Psoas muscle (tissue), 8 donors: Measurements from ENCODE around the gene HADH. TPM values are rescaled to one million over a fixed set of nuclear protein-coding genes. Genes with fewer than 3 reads are reported as not detected.

Source experiments
- ATAC-seq, 4 donors: fragments of 200-7000 bp; cut with Tn5 transposase; one replicate each; pipeline ENCODE4 v1.9.1; 2020; ENCODE audit warnings: moderate library complexity in 3 of 4, mild to moderate bottlenecking in 2 of 4
- DNase-seq, 2 donors: peaks; one replicate each; pipeline ENCODE4 v3.0.0-alpha.2; 2020
- H3K27ac ChIP-seq: fragments of 200-600 bp; one replicate; pipeline ENCODE4 v1.8.0; 2022
- H3K27me3 ChIP-seq, 3 donors: fragments of 200-600 bp in 1 of 3; one replicate each; pipeline versions ENCODE4 v1.6.1 to v1.8.0; 2013 to 2022; ENCODE audit warnings: low read length in 2 of 3, mild to moderate bottlenecking in 2 of 3, moderate library complexity in 1 of 3; ENCODE audit not compliant: insufficient read depth in 3 of 3
- H3K36me3 ChIP-seq, 2 donors: fragments of 200-600 bp in 1 of 2; one replicate each; pipeline versions ENCODE4 v1.6.1 to v1.8.0; 2013 to 2022; ENCODE audit warnings: low read depth in 1 of 2, mild to moderate bottlenecking in 1 of 2, moderate library complexity in 1 of 2; ENCODE audit not compliant: insufficient read depth in 1 of 2
- H3K4me1 ChIP-seq: fragments of 200-600 bp; one replicate; pipeline ENCODE4 v1.8.0; 2022
- H3K4me3 ChIP-seq: fragments of 200-600 bp; one replicate; pipeline ENCODE4 v1.8.0; 2022; ENCODE audit warnings: mild to moderate bottlenecking
- H3K9me3 ChIP-seq: fragments of 200-600 bp; one replicate; pipeline ENCODE4 v1.8.0; 2022
- CTCF ChIP-seq: fragments of 200-600 bp; IDR thresholded peaks from one replicate; pipeline ENCODE4 v1.8.0; 2022; ENCODE audit warnings: antibody characterized with exemption
- WGBS, 3 donors: extraction: QIAGEN DNeasy Blood & Tissue Kit; methylation state at CpG; one replicate each; pipeline versions ENCODE4 v1.1.6 to v1.1.7; 2013; 5-methylcytosine and 5-hydroxymethylcytosine counted together
- intact Hi-C, 2 donors: fragments of 100-400 bp; cut with DNase I; formaldehyde crosslinking; loops; one replicate each; pipeline versions ENCODE4 v1.11.0 to v1.14.2; 2022
- polyA plus RNA-seq, 3 donors: library from polyadenylated mRNA; stranded (reverse); fragments of 200-250 nt; gene quantifications; one replicate each; pipeline ENCODE4 v1.2.3, GENCODE V29; 2013
- total RNA-seq, 4 donors: library from RNA; stranded (reverse); fragmentation: NEBNext Ultra II Directional in 2 of 4; extraction: Animal tissue kit (Norgen Biotek cat#: 25700) in 2 of 4; gene quantifications; one replicate each; pipeline versions ENCODE4 v1.2.1 to v1.2.4, GENCODE V29; 2021 to 2023
- donor health status: healthy with polysubstance abuse.
- donor health status: DM: no; HTN: no; CAD: no; lungs with moderate emphysema.
- donor health status: Bipolar disorder and iron deficiency.
- donor health status: healthy.
- donor health status: DM: yes; HTN: yes; CAD: no.
- donor health status: DM: no; HTN: no; CAD: no.
- donor health status: DM: no; HTN: no; CAD: no.
- donor health status: DM: yes; HTN: yes; CAD: no.

HADH gene
- total and polyA plus RNA-seq, 7 donors = 26.6 to 150 (median 103) TPM

DNA sequence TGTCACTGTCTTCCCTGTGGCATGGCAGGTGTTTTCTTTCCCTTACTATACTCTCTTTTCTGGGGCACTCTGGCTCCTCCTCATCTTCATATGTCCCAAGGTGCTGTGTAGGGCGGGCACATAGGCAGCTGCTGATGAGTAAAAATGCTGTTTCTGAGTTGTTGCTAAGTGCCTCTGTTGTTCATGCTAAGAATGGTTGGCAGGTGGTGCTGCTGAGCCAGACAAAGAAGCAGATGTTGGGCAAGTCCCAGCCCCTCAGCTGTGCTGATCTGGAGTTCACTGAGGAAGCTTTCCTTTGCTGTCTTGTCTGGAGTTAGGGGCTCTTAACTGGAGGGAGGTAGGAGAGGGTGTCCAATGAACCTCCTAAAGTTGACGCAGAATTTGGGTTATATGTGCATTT lies 40.6 kb downstream of the HADH start:
- Histone ChIP-seq H3K4me1 (no peaks in the 10 kb centered on the region), H3K27me3 (no peaks in the 10 kb centered on the region), H3K27ac (no peak overlapping the region), H3K9me3 (no peaks in the 10 kb centered on the region), H3K36me3 (peaks cover 7 to 85% of the 10 kb centered on the region in 2 donors), H3K4me3 (no peak overlapping the region)
- ATAC-seq = peak; percentile 58 to 78 (median 70)
- no peak for DNase-seq
- intact Hi-C loops = no loop called here
- WGBS, 3 donors = 78 to 82% (median 81%) methylated on average over 2 of the region's 2 CpGs
- TF ChIP-seq CTCF = peak; percentile 18

DNA sequence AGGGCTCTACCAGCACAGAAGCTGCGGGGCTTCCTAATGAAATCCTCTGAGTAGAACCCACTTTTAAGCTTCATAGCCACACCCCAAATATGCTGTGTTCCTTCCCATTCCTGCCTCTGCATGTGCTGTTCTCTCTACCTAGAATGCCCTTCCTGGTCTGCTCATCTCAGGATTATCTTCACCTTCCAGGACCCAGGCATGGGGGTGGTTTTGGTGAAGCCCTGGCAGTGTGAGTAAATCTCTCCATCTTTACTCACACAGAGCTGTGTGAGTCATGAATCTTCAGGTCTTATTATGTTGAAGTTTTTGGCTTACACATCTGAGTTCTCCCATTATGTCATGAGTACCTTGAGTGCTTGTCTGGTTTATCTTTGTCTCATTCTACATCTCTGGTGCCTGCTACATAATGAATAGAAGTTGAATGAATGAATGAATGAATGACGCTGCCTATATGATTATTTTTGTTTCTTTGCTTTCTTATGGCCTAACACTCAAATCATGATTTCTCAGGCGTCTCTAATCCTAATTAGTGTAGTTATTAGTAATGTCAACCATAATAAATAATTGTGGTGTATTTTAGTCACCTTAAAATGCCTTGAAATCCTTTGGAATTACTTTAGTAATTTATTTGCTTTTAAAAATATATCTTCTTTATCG lies 41.9 kb downstream of the HADH start:
- H3K9me3 ChIP-seq = no peaks in the 10 kb centered on the region
- peak in 2 of 4 donors; percentile 35 to 38 for ATAC-seq
- no peaks in the 10 kb centered on the region for H3K4me1 ChIP-seq
- no peaks in the 10 kb centered on the region for H3K27me3 ChIP-seq
- H3K27ac ChIP-seq = no peak overlapping the region
- WGBS, 3 donors = 84 to 88% (median 85%) methylated on average over 4 of the region's 4 CpGs
- no peak for DNase-seq
- H3K36me3 ChIP-seq = peaks cover 10 to 84% of the 10 kb centered on the region in 2 donors
- no peak overlapping the region for H3K4me3 ChIP-seq
- intact Hi-C loops = no loop called here
- TF ChIP-seq CTCF = no peak

GRCh38 chr4:108033348-108033747 lies 43.7 kb downstream of the HADH start:
- Histone ChIP-seq H3K27me3 (no peaks in the 10 kb centered on the region), H3K9me3 (no peaks in the 10 kb centered on the region), H3K27ac (no peak overlapping the region), H3K4me3 (no peak overlapping the region), H3K4me1 (no peaks in the 10 kb centered on the region), H3K36me3 (peaks cover 10 to 68% of the 10 kb centered on the region in 2 donors)
- intact Hi-C loops = no loop called here
- DNase-seq (no peak), ATAC-seq (no peak)
- no peak for TF ChIP-seq CTCF

DNA sequence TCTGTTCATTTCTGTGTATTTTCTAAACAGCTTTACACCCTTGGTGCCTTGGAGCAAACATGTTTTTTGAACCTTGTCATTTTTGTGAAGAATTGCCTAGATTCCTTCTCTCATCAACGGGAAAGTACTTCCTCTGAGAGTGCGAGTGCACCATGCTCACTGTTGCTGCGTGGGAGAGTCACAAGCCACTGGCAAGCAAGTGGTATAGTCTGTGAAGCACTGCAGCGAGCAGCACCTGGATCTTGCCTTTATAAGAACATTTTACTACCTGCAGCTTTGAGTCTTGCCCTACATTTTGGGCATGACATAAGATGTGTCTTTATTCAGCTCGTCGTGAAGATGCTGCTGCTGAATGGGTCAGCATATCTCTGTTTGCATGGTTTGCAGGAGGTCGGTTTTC lies 44.9 kb downstream of the HADH start:
- no peaks in the 10 kb centered on the region for H3K9me3 ChIP-seq
- no peak for ATAC-seq
- TF ChIP-seq CTCF = no peak
- DNase-seq = no peak
- peaks cover 10 to 60% of the 10 kb centered on the region in 2 donors for H3K36me3 ChIP-seq
- no peaks in the 10 kb centered on the region for H3K27me3 ChIP-seq
- WGBS, 3 donors = 82 to 90% (median 84%) methylated on average over 7 of the region's 7 CpGs
- H3K27ac ChIP-seq = no peak overlapping the region
- H3K4me1 ChIP-seq = no peaks in the 10 kb centered on the region
- no peak overlapping the region for H3K4me3 ChIP-seq
- intact Hi-C loops = no loop called here

DNA sequence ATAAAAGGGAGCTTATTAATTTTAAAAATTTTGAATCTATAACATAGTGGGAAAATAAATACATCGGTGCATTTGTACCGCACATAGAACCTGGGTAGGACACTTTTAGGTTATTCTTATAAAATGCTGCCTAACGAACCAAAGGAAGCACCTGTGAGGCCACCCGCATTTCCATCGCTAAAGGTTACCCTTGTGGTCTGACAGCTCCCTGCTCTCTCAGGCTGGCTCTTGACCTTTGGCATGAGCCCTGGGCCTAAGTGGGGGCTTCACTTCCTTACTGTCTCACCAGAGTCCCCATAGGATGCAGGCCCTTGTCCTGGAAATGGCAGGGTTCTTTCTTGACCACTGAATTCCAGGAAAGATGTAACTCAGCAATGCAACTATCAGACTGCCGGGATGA lies 46.0 kb downstream of the HADH start:
- TF ChIP-seq CTCF = no peak
- ATAC-seq (no peak), DNase-seq (no peak)
- intact Hi-C loops = no loop called here
- WGBS, 3 donors = 80 to 89% (median 87%) methylated on average over 6 of the region's 6 CpGs
- Histone ChIP-seq H3K4me1 (no peaks in the 10 kb centered on the region), H3K4me3 (no peak overlapping the region), H3K36me3 (peaks cover 10 to 50% of the 10 kb centered on the region in 2 donors), H3K27ac (no peak overlapping the region), H3K9me3 (no peaks in the 10 kb centered on the region), H3K27me3 (no peaks in the 10 kb centered on the region)
